ENCODE results near the gene LEPROT.
A peak's percentile ranks its signal among the peaks of the same experiment; 100 is the strongest.

- TF ChIP-seq SP1 (IDR thresholded peaks at IDR 0.05) (no peak), ELF4 (IDR thresholded peaks at IDR 0.05) (peak; percentile 71; the same call in 1 of the 2 replicates), BHLHE40 (IDR thresholded peaks at IDR 0.05; ENCODE audit: borderline replicate concordance) (no peak), FOXA1 (IDR thresholded peaks at IDR 0.05) (no peak), ARNT (IDR thresholded peaks at IDR 0.05) (no peak), NFRKB (IDR thresholded peaks at IDR 0.05) (no peak), PKNOX1 (IDR thresholded peaks at IDR 0.05) (no peak), SUZ12 (IDR thresholded peaks at IDR 0.05) (no peak), L3MBTL2 (conservative IDR thresholded peaks at IDR 0.05) (peak; percentile 73), TARDBP (IDR thresholded peaks at IDR 0.05) (no peak)
These were observed at the start of gene LEPROT, which contains the start of gene LEPR for GRCh38 chr1:65420590-65421350.

Measured in HEK293T (cell line).